ENCODE data around the gene PDE4D.

- TF ChIP-seq ZNF274 (IDR thresholded peaks at IDR 0.05; ENCODE audit: low read depth, low read length) = no peak
- TF ChIP-seq SUZ12 (IDR thresholded peaks at IDR 0.05; ENCODE audit: extremely low read depth, insufficient read depth, insufficient read length) = no peak
Observed at GRCh38 chr5:59088546-59088945, 805.0 kb downstream of the PDE4D start.

Data from NT2/D1 (cell line).